ENCODE measurements around the gene ITPRIPL2. TPM values are rescaled to one million over a fixed set of nuclear protein-coding genes. Genes with fewer than 3 reads are reported as not detected.

The ITPRIPL2 gene
- total RNA-seq, 1 donor from 2014 or later, result 14.5 TPM

GRCh38 chr16:19073863-19074262 lies 39.9 kb upstream of the ITPRIPL2 start:
- no peak overlapping the region for H3K4me3 ChIP-seq (ENCODE audit: low read depth, low read length)
- no peak for DNase-seq (ENCODE audit: low read depth)
- TF ChIP-seq, protein P1, sequence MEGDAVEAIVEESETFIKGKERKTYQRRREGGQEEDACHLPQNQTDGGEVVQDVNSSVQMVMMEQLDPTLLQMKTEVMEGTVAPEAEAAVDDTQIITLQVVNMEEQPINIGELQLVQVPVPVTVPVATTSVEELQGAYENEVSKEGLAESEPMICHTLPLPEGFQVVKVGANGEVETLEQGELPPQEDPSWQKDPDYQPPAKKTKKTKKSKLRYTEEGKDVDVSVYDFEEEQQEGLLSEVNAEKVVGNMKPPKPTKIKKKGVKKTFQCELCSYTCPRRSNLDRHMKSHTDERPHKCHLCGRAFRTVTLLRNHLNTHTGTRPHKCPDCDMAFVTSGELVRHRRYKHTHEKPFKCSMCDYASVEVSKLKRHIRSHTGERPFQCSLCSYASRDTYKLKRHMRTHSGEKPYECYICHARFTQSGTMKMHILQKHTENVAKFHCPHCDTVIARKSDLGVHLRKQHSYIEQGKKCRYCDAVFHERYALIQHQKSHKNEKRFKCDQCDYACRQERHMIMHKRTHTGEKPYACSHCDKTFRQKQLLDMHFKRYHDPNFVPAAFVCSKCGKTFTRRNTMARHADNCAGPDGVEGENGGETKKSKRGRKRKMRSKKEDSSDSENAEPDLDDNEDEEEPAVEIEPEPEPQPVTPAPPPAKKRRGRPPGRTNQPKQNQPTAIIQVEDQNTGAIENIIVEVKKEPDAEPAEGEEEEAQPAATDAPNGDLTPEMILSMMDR (conservative IDR thresholded peaks at IDR 0.05; ENCODE audit: low read depth, low read length), result no peak

DNA sequence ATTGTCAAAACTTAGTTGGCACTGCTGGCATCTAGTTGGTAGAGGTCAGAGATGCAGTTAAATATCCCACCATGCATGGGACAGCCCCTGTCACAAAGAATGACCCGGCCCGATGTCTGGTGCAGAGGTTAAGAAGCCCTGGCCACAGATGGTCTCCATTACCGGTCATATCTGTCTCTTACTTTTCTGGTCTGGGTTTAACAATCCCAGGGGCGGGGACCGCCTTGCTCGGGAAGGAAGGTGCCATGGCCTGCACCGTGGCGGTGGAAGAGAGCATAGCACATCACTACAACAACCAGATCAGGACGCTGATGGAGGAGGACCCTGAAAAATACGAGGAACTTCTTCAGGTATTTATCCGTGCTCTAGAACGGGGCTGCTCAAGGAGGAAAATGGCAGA lies 38.3 kb upstream of the ITPRIPL2 start:
- DNase-seq (ENCODE audit: low read depth), result no peak
- H3K4me3 ChIP-seq (ENCODE audit: low read depth, low read length), result no peak overlapping the region
- TF ChIP-seq, protein P1 (conservative IDR thresholded peaks at IDR 0.05; ENCODE audit: low read depth, low read length), result no peak

DNA sequence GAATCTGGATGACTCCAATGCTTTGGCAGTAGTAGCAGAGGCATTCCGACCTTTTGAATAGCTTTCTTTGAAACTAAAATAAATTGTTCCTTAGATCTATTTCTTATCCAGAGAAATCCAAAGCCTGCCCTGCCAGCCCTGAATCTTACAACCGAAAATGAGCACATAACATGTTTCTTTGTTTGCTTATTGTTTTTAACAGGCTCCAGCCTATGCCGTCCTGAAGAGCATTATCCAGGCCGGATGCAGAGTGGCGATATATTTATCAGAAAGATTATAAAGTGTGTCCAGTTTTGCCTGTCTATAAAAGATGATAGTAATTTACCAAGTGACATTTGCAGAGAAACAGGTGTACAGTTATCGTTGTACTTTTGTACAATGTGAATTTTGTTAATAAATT lies 35.9 kb upstream of the ITPRIPL2 start:
- TF ChIP-seq, protein P1 (conservative IDR thresholded peaks at IDR 0.05; ENCODE audit: low read depth, low read length), result no peak
- no peak overlapping the region for H3K4me3 ChIP-seq (ENCODE audit: low read depth, low read length)
- DNase-seq (ENCODE audit: low read depth), result no peak

- H3K4me3 ChIP-seq (ENCODE audit: low read depth, low read length), result no peak overlapping the region
- TF ChIP-seq, protein P1 (conservative IDR thresholded peaks at IDR 0.05; ENCODE audit: low read depth, low read length), result no peak
- no peak for DNase-seq (ENCODE audit: low read depth)
Measured at GRCh38 chr16:19083670-19084069, 30.1 kb upstream of the ITPRIPL2 start.

- no peak overlapping the region for H3K4me3 ChIP-seq (ENCODE audit: low read depth, low read length)
- DNase-seq (ENCODE audit: low read depth), result no peak
- TF ChIP-seq, protein P1 (conservative IDR thresholded peaks at IDR 0.05; ENCODE audit: low read depth, low read length), result no peak
Measured at GRCh38 chr16:19084139-19084538, 29.6 kb upstream of the ITPRIPL2 start.

GRCh38 chr16:19084879-19085278 lies 28.9 kb upstream of the ITPRIPL2 start:
- TF ChIP-seq, protein P1 (conservative IDR thresholded peaks at IDR 0.05; ENCODE audit: low read depth, low read length), result no peak
- no peak overlapping the region for H3K4me3 ChIP-seq (ENCODE audit: low read depth, low read length)
- no peak for DNase-seq (ENCODE audit: low read depth)

- no peak for DNase-seq (ENCODE audit: low read depth)
- TF ChIP-seq, protein P1 (conservative IDR thresholded peaks at IDR 0.05; ENCODE audit: low read depth, low read length), result no peak
- no peak overlapping the region for H3K4me3 ChIP-seq (ENCODE audit: low read depth, low read length)
Measured at GRCh38 chr16:19085679-19086200, 28.0 kb upstream of the ITPRIPL2 start.

Data from epithelial cell of proximal tubule (primary cell).